Esophagus squamous epithelium (tissue), 4 donors: Measurements from ENCODE around the gene NOTUM.

Source experiments
- POLR2A ChIP-seq, 4 donors: fragments of 450-650 bp; IDR thresholded peaks; one replicate each; pipeline ENCODE4 v1.6.1; 2017; ENCODE audit warnings: antibody characterized with exemption in 4 of 4, mild to moderate bottlenecking in 4 of 4, moderate library complexity in 3 of 4
- TF ChIP-seq, protein P1 (sequence below), 6 experiments: fragments of 450-650 bp in 4 of 6; fragments of 200-600 bp in 2 of 6; sonication (generic) in 2 of 6; IDR thresholded peaks; one replicate each; pipeline ENCODE4 v1.5.1; 2016 to 2019; ENCODE audit warnings: antibody characterized with exemption in 6 of 6, mild to moderate bottlenecking in 4 of 6, moderate library complexity in 4 of 6

DNA sequence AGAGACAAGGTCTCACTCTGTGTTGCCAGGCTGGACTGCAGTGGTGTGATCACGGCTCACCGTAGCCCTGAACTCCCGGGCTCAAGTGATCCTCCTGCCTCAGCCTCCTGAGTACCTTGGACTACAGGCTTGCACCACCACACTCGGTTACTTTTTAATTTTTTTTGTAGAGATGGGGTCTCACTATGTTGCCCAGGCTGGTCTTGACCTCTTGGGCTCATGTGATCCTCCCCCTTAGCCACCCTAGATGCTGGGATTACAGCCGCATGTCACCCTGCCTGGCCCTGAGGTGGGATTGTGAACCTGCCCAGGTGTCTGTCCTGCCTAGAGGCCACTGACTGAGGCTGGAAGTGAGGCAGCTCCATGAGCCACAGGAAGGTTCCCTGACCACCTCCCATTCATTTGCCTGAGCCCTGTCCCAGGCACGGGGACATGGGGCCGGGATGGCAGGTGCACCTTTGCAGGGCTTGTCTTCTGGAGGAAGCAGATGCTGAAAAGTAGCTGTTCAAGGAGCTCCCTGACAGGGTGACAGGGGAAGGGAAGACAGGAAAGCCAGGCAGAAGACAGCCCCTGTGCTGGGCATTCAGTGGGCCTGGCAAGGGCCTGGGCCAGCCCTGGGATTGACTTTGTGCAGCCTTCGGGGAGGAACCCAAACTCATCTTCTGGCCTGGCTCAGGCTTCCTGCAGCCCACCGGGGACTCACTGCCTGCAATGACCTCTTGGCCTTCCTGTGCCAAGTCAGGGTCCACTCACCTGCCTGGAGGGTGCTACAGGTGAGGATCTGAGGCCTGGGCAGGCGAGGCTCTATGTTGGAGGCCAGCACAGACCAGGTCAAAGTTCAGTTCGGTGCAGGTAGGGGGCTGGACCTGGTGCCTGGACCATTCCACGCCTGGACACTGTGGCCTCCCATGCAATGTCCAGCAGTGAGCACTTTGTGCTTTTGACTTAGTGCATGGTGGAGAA is 8.1 kb upstream of the NOTUM start:
- TF ChIP-seq, protein P1, sequence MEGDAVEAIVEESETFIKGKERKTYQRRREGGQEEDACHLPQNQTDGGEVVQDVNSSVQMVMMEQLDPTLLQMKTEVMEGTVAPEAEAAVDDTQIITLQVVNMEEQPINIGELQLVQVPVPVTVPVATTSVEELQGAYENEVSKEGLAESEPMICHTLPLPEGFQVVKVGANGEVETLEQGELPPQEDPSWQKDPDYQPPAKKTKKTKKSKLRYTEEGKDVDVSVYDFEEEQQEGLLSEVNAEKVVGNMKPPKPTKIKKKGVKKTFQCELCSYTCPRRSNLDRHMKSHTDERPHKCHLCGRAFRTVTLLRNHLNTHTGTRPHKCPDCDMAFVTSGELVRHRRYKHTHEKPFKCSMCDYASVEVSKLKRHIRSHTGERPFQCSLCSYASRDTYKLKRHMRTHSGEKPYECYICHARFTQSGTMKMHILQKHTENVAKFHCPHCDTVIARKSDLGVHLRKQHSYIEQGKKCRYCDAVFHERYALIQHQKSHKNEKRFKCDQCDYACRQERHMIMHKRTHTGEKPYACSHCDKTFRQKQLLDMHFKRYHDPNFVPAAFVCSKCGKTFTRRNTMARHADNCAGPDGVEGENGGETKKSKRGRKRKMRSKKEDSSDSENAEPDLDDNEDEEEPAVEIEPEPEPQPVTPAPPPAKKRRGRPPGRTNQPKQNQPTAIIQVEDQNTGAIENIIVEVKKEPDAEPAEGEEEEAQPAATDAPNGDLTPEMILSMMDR (IDR thresholded peaks at IDR 0.05): no peak
- TF ChIP-seq POLR2A (IDR thresholded peaks at IDR 0.05): no peak
